Gastrocnemius medialis (tissue), 4 donors: ENCODE measurements around the gene PRELID1. TPM values are rescaled to one million over a fixed set of nuclear protein-coding genes. Genes with fewer than 3 reads are reported as not detected.

ENCODE experiments used
- ATAC-seq, 2 donors: fragments of 150-250 bp; one replicate each; pipeline ENCODE4 v1.9.1; 2016
- DNase-seq, 2 donors: peaks; one replicate each; pipeline ENCODE4 v3.0.0-alpha.2; 2019
- H3K27ac ChIP-seq, 4 donors: fragments of 200-600 bp; sonication (generic); 1 replicate in 1 of 4; 2 replicates in 3 of 4; pipeline ENCODE4 v1.5.1; 2016 to 2018; ENCODE audit warnings: mild to moderate bottlenecking in 2 of 4, moderate library complexity in 1 of 4
- H3K27me3 ChIP-seq, 3 donors: fragments of 200-600 bp; sonication (generic) in 2 of 3; 1 replicate in 1 of 3; 2 replicates in 2 of 3; pipeline versions ENCODE4 v1.5.1 to v1.6.0; 2016 to 2019; ENCODE audit warnings: mild to moderate bottlenecking in 1 of 3, moderate library complexity in 1 of 3
- H3K36me3 ChIP-seq, 2 donors: fragments of 200-600 bp; sonication (generic) in 1 of 2; one replicate each; pipeline ENCODE4 v1.5.1; 2017 to 2018
- H3K4me1 ChIP-seq, 2 donors: fragments of 200-600 bp; sonication (generic) in 1 of 2; one replicate each; pipeline ENCODE4 v1.5.1; 2016 to 2017; ENCODE audit warnings: mild to moderate bottlenecking in 2 of 2
- H3K4me3 ChIP-seq, 4 donors: fragments of 200-600 bp; sonication (generic) in 3 of 4; 1 replicate in 1 of 4; 2 replicates in 3 of 4; pipeline ENCODE4 v1.5.1; 2016 to 2019; ENCODE audit warnings: mild to moderate bottlenecking in 2 of 4
- H3K9me3 ChIP-seq, 3 donors: fragments of 200-600 bp; sonication (generic) in 2 of 3; 1 replicate in 1 of 3; 2 replicates in 2 of 3; pipeline ENCODE4 v1.5.1; 2016 to 2019
- CTCF ChIP-seq, 5 experiments: fragments of 450-650 bp in 3 of 5; fragments of 200-600 bp in 2 of 5; sonication (generic) in 2 of 5; IDR thresholded peaks in 4 of 5; conservative IDR thresholded peaks in 1 of 5; 1 replicate in 4 of 5; 2 replicates in 1 of 5; pipeline ENCODE4 v1.5.1; 2016 to 2019; ENCODE audit warnings: antibody characterized with exemption in 5 of 5, mild to moderate bottlenecking in 3 of 5, moderate library complexity in 3 of 5
- POLR2A ChIP-seq, 2 donors: fragments of 450-650 bp; IDR thresholded peaks; one replicate each; pipeline ENCODE4 v1.6.1; 2017; ENCODE audit warnings: antibody characterized with exemption in 2 of 2, mild to moderate bottlenecking in 2 of 2, moderate library complexity in 2 of 2
- in situ Hi-C, 4 donors: fragments of 200-750 bp; cut with MboI; loops; one replicate each; pipeline versions ENCODE4 v1.15.0 to v1.8.0; 2017; ENCODE audit warnings: low sequenced_read_pairs in 4 of 4
- intact Hi-C: fragments of 100-400 bp; cut with DNase I; formaldehyde crosslinking; loops from one replicate; pipeline ENCODE4 v1.15.1; 2023; ENCODE audit warnings: low total_unique reads
- total RNA-seq, 4 donors: library from RNA; depleted of rRNA; stranded (reverse); fragments of >200 nt; gene quantifications; one replicate each; pipeline versions ENCODE4 v1.1.0 to v1.2.3, GENCODE V29; 2016

PRELID1 gene
- total RNA-seq, 4 donors from 2014 or later: 13.4 to 45.8 (median 28.2) TPM

DNA sequence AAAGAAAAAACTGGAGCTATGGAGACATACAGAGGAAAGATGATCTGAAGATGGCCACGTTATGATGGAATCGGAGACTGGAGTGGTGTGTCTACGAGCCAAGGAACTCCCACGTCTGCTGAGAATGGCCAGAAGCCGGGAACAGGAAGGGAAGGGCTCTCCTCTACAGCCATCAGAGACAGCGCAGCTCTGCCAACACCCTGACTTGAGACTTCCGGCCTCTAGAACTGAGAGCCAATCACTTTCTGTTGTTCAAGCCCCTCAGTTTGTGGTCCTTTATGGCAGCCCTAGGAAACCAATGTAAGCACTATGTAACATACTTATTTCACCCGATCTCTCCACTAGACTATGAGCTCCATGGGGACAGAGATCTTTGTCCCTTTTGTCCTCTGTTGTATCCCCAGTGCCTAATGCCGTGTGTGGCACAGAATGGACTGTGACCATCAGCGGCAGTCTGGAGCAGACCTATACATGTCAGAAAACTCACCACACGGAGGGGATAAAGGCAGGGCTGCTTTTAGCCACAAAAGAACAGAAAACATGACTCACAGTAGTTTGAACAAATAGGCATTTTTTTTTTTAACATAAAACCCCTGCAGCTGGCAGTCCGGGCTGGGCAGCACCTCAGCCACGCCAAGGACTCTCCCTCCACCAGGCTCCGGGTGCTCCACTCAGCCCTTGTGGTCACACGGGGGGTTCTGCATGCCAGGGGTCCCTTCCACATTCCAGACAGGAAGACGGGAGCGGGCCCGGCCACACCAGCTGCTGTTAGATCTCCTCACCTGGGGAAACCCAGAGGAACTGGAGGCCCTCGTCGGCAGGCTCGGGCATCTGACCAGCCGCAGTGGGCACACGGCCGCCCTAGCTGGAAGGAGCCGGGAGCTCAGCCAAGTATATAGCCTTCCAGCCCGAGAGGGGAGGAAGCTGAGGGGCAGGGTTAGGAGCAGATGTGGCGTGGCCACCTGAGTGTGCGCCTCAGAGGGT, 24.2 kb downstream of the PRELID1 start:
- no peak for DNase-seq
- H3K27ac ChIP-seq: peak overlapping the region in 1 of 4 donors; percentile 3

GRCh38 chr5:177328545-177329231, 25.1 kb downstream of the PRELID1 start:
- Histone ChIP-seq H3K4me1 (no peaks in the 10 kb centered on the region), H3K27me3 (no peaks in the 10 kb centered on the region), H3K36me3 (peaks cover 0 to 31% of the 10 kb centered on the region in 2 donors), H3K4me3 (no peak overlapping the region), H3K27ac (no peak overlapping the region), H3K9me3 (no peaks in the 10 kb centered on the region)
- TF ChIP-seq CTCF (IDR thresholded peaks at IDR 0.05 in 4 of 5, conservative IDR thresholded peaks at IDR 0.05 in 1 of 5) (no peak), POLR2A (IDR thresholded peaks at IDR 0.05) (no peak)
- no peak for ATAC-seq
- DNase-seq: no peak
- in situ Hi-C loops: no loop called here
- intact Hi-C loops: no loop called here

More for the DNA sequence above, 24.2 kb downstream of the PRELID1 start:
- peaks cover 0 to 23% of the 10 kb centered on the region in 2 donors for H3K36me3 ChIP-seq
- H3K9me3 ChIP-seq: no peaks in the 10 kb centered on the region
- TF ChIP-seq POLR2A (IDR thresholded peaks at IDR 0.05) (no peak), CTCF (IDR thresholded peaks at IDR 0.05 in 4 of 5, conservative IDR thresholded peaks at IDR 0.05 in 1 of 5) (no peak)
- peak in 1 of 2 donors; percentile 53 for ATAC-seq
- no peak overlapping the region for H3K4me3 ChIP-seq
- in situ Hi-C loops: no loop called here
- intact Hi-C loops: no loop called here
- H3K27me3 ChIP-seq: no peaks in the 10 kb centered on the region
- H3K4me1 ChIP-seq: no peaks in the 10 kb centered on the region

- Histone ChIP-seq H3K27me3 (no peaks in the 10 kb centered on the region), H3K27ac (no peak overlapping the region), H3K9me3 (no peaks in the 10 kb centered on the region), H3K4me1 (no peaks in the 10 kb centered on the region), H3K4me3 (no peak overlapping the region), H3K36me3 (peaks cover 0 to 43% of the 10 kb centered on the region in 2 donors)
- no peak for DNase-seq
- in situ Hi-C loops (no loop called here), intact Hi-C loops (no loop called here)
- ATAC-seq: no peak
- TF ChIP-seq POLR2A (IDR thresholded peaks at IDR 0.05) (no peak), CTCF (IDR thresholded peaks at IDR 0.05 in 4 of 5, conservative IDR thresholded peaks at IDR 0.05 in 1 of 5) (no peak)
Measured at GRCh38 chr5:177329883-177330282, 26.3 kb downstream of the PRELID1 start.

DNA sequence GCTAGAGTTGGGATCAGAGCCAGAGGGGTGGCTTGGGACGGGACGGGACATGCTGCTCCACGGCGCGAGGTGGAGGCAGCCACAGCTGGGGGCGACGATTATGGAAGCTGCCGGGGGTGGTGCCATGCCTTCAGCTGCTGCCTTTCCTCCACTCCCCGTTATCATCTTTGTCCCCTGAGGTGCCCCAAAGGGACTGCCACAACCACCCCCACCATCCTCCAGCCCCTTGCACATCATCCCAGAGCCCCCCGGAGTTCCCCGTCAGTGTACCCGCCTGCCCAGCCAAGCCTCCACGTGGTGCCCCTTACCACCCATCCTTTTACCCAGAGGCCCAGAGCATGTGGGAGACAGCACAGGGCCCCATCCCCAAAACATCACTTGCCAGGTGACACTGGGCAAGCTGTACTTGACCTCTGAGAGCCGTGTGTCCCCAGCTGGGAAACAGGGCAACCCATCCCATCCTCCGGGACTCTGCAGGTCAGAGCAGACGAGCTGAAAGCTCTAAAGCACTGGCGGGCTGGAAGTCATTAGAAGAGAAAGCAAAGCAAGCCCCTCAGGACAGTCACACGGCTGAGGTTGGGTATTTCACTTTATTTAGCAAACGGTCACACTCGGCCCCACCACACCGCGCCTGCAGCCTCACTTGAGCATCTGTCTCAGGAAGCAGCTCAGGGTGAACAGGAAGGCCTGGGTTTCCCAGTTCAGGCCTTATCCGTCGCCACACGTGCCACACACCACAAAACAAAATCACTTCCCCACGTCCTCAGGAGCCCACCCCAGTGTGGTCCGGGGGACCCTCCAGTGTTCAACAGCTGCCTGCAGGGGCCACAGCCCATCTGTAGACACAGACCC, 27.6 kb downstream of the PRELID1 start:
- intact Hi-C loops: no loop called here
- in situ Hi-C loops: no loop called here
- no peaks in the 10 kb centered on the region for H3K27me3 ChIP-seq
- H3K36me3 ChIP-seq: peaks cover 0 to 56% of the 10 kb centered on the region in 2 donors
- no peak overlapping the region for H3K27ac ChIP-seq
- no peaks in the 10 kb centered on the region for H3K9me3 ChIP-seq
- TF ChIP-seq CTCF (IDR thresholded peaks at IDR 0.05 in 4 of 5, conservative IDR thresholded peaks at IDR 0.05 in 1 of 5): no peak
- TF ChIP-seq POLR2A (IDR thresholded peaks at IDR 0.05): no peak
- no peak for DNase-seq
- H3K4me1 ChIP-seq: no peaks in the 10 kb centered on the region
- no peak overlapping the region for H3K4me3 ChIP-seq
- no peak for ATAC-seq
